ENCODE data around the gene FARSB.

- TF ChIP-seq CTCF (IDR thresholded peaks at IDR 0.05) (no peak), POLR2A (IDR thresholded peaks at IDR 0.05) (no peak)
Measured at GRCh38 chr2:222621893-222622292, 34.0 kb downstream of the FARSB start.
